Small intestine (tissue), 7 donors: ENCODE measurements around the gene KIF26B. TPM values are rescaled to one million over a fixed set of nuclear protein-coding genes. Genes with fewer than 3 reads are reported as not detected.

Experiments used
- DNase-seq, 2 donors: peaks; one replicate each; pipeline versions ENCODE4 v3.0.0 to v3.0.0-alpha.2; 2013
- FAIRE-seq: peaks from 2 replicates; lab custom pipeline; 2012; peaks lifted over from hg19 to GRCh38; lab: Jason Lieb, UNC
- H3K27ac ChIP-seq, 3 donors: one replicate each; pipeline ENCODE4 v1.5.1; 2013; ENCODE audit warnings: low read length in 2 of 3, mild to moderate bottlenecking in 2 of 3, control low read depth in 1 of 3, inconsistent platforms in 1 of 3, low read depth in 1 of 3, moderate library complexity in 1 of 3
- H3K27me3 ChIP-seq, 3 donors: one replicate each; pipeline ENCODE4 v1.6.1; 2013; ENCODE audit warnings: low read length in 3 of 3, inconsistent platforms in 1 of 3; ENCODE audit not compliant: control insufficient read depth in 3 of 3, insufficient read depth in 3 of 3
- H3K36me3 ChIP-seq, 3 donors: one replicate each; pipeline ENCODE4 v1.6.1; 2013; ENCODE audit warnings: low read length in 3 of 3, inconsistent platforms in 1 of 3, low read depth in 1 of 3, mild to moderate bottlenecking in 1 of 3, moderate library complexity in 1 of 3; ENCODE audit not compliant: control insufficient read depth in 3 of 3, insufficient read depth in 2 of 3
- H3K4me1 ChIP-seq, 3 donors: one replicate each; pipeline ENCODE4 v1.6.1; 2013; ENCODE audit warnings: low read length in 2 of 3, inconsistent platforms in 1 of 3, low read depth in 1 of 3, mild to moderate bottlenecking in 1 of 3, moderate library complexity in 1 of 3; ENCODE audit not compliant: control insufficient read depth in 3 of 3, insufficient read depth in 2 of 3
- H3K4me3 ChIP-seq, 3 donors: one replicate each; pipeline ENCODE4 v1.5.1; 2013; ENCODE audit warnings: low read length in 3 of 3, control low read depth in 1 of 3, inconsistent platforms in 1 of 3, low read depth in 1 of 3, mild to moderate bottlenecking in 1 of 3, moderate library complexity in 1 of 3
- H3K9me3 ChIP-seq, 2 donors: one replicate each; pipeline ENCODE4 v1.6.1; 2013; ENCODE audit warnings: low read depth in 1 of 2, low read length in 1 of 2; ENCODE audit not compliant: control insufficient read depth in 2 of 2, insufficient read depth in 1 of 2
- WGBS, 3 donors: extraction: QIAGEN DNeasy Blood & Tissue Kit; methylation state at CpG; one replicate each; pipeline ENCODE4 v1.1.7; 2013; 5-methylcytosine and 5-hydroxymethylcytosine counted together
- polyA plus RNA-seq, 4 donors: library from polyadenylated mRNA; stranded (reverse) in 3 of 4; unstranded in 1 of 4; fragments of 200-250 nt in 3 of 4; fragments of 120-200 nt in 1 of 4; gene quantifications; one replicate each; pipeline versions ENCODE4 v1.2.1 to v1.2.3, GENCODE V29; 2013
- donor health status: healthy with polysubstance abuse.
- donor health status: control.
- donor health status: control.
- donor health status: Bipolar disorder and iron deficiency.
- donor health status: healthy.

The KIF26B gene
- polyA plus RNA-seq, 4 donors, result 0.27 to 4.0 (median 1.3) TPM; not detected in 1

- WGBS, 3 donors, result 86 to 91% (median 88%) methylated on average over 14 of the region's 14 CpGs
- no peaks in the 10 kb centered on the region for H3K9me3 ChIP-seq
- no peak overlapping the region for H3K4me3 ChIP-seq
- H3K36me3 ChIP-seq, result no peaks in the 10 kb centered on the region
- H3K27ac ChIP-seq, result no peak overlapping the region
- H3K27me3 ChIP-seq, result peaks cover 0 to 3% (median 0%) of the 10 kb centered on the region in 3 donors
- no peak for FAIRE-seq
- no peak for DNase-seq
- no peaks in the 10 kb centered on the region for H3K4me1 ChIP-seq
These were observed 11.8 kb upstream of the KIF26B start for GRCh38 chr1:245142976-245143375.

DNA sequence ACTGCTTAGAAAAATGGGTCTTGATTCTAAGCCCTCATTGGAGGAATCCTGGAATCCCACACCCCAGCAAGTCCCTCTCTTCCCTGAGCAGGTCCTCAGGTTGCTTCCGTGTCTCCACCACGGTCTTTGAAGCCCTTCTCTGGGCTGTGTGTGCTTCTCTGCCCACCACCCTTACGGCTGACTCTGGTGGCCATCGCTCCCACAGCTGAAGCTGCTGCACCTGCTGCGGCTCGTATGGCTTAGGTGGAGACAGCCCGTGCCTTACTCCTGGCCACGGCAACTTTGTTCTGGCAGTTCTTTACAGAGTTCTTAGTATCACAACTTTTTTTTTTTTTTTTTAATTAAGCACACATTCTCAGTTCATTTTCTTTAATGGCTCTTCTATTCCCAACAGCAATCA lies 10.9 kb upstream of the KIF26B start:
- WGBS, 3 donors, result 75 to 84% (median 81%) methylated on average over 8 of the region's 8 CpGs
- H3K4me1 ChIP-seq, result no peaks in the 10 kb centered on the region
- H3K27me3 ChIP-seq, result no peaks in the 10 kb centered on the region
- FAIRE-seq (no peak), DNase-seq (no peak)
- no peak overlapping the region for H3K27ac ChIP-seq
- H3K9me3 ChIP-seq, result no peaks in the 10 kb centered on the region
- no peak overlapping the region for H3K4me3 ChIP-seq
- no peaks in the 10 kb centered on the region for H3K36me3 ChIP-seq

- WGBS, 3 donors, result 83 to 84% (median 83%) methylated on average over 3 of the region's 3 CpGs
- Histone ChIP-seq H3K27ac (no peak overlapping the region), H3K4me3 (no peak overlapping the region), H3K27me3 (peaks cover 0 to 2% (median 0%) of the 10 kb centered on the region in 3 donors), H3K36me3 (no peaks in the 10 kb centered on the region), H3K9me3 (no peaks in the 10 kb centered on the region), H3K4me1 (peaks cover 0 to under 1% (median 0%) of the 10 kb centered on the region in 3 donors)
- FAIRE-seq, result no peak
- no peak for DNase-seq
These were observed 6.7 kb upstream of the KIF26B start for GRCh38 chr1:245148069-245148468.

DNA sequence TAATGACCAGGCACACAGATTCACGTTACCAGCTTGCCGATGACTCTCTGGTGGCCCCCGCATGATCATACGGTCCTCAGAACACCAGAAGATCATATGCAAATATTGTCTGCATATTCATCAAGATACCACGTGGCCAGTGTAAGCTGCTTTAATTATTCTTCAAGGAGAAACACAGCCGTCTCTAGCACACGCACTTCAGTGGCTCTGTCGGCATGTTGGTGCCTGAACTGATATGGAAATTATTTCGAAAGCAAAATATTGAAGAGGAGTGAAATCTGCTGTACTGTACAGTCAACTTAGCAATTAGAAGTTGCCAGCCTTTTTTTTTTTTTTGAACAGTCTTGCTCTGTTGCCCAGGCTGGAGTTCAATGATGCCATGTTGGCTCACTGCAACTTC lies 5.9 kb upstream of the KIF26B start:
- H3K36me3 ChIP-seq, result no peaks in the 10 kb centered on the region
- no peak for DNase-seq
- WGBS, 3 donors, result 78 to 86% (median 79%) methylated on average over 9 of the region's 9 CpGs
- FAIRE-seq, result no peak
- no peaks in the 10 kb centered on the region for H3K9me3 ChIP-seq
- no peak overlapping the region for H3K4me3 ChIP-seq
- peaks cover 0 to 7% (median 0%) of the 10 kb centered on the region in 3 donors for H3K27me3 ChIP-seq
- peaks cover 0 to 8% (median 4%) of the 10 kb centered on the region in 3 donors for H3K4me1 ChIP-seq
- H3K27ac ChIP-seq, result no peak overlapping the region

DNA sequence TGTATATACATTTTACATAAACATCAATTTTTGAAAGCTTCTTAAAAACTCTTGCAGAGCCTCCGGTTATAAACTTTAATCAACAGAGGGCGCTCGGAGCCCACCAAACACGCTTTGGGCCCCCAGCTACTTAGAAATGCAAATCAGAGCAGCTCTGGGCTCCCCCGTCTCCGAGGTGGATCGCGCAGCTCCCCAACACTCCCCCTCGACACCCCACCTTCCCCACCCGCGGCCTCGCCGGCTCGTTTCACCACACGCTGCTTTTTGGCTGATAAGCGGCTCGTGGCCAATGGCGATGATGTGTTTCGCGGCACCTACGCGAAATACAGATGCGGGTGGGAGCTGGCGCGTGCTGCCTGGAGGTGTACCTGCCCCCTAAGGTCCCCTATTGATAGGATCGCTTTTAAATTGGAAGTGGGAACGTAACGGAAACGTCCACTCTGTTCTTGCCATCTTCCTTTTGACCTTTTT lies 1.7 kb upstream of the KIF26B start:
- peaks cover 2 to 16% (median 11%) of the 10 kb centered on the region in 3 donors for H3K4me1 ChIP-seq
- H3K27me3 ChIP-seq, result peaks cover 2 to 20% (median 8%) of the 10 kb centered on the region in 3 donors
- no peak for FAIRE-seq
- no peak overlapping the region for H3K27ac ChIP-seq
- 0 to 1% (median 1%) methylated on average over 29 of the region's 29 CpGs for WGBS, 3 donors
- no peaks in the 10 kb centered on the region for H3K36me3 ChIP-seq
- no peaks in the 10 kb centered on the region for H3K9me3 ChIP-seq
- DNase-seq, result peak; percentile 64 to 84
- H3K4me3 ChIP-seq, result peak overlapping the region in 2 of 3 donors; percentile 63 to 73

DNA sequence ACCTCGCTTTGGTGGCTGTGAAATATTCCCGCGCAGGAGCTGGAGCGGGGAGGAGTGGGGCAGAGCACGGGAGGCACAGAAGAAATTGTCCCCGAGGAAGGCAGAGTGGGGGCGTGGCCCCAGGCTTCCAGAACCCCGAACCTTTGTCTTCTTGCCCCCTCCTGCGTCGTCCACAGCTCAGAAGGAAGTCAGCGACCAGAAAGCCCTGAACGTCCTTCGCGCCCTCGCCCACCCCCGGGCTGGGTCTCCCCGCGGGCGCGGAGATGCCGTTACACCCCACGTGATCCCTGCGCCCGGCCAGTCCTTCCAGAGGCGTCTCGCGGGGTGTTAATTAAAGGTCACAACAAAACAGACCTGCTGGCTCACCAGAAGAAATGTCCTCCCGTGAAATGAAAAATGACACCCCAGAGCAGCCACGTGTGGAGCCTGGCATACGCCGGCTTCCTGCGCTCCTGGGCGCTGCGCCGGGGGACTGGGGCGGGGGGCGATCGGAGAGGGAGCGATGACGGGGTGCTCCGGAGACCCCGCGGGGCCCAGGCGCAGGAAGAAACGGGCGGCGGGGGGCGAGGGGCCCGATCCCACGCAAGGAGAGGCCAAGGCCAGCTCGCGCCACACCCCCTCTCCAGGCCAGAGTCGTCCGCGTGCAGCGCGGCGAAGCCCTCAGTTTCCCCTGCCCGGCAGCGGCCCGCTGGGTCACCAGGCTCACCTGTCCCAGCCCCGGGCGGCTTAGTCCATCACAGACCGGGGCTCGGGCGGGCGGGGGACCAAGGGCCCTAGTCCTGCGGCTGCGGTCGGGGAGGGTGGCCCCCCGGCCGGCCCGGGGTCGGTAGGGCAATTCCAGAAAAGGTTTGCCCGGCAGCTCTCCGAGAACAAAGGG lies 995 bp upstream of the KIF26B start:
- FAIRE-seq, result no peak
- 0 to 1% (median 1%) methylated on average over 61 to 76 of the region's 76 CpGs for WGBS, 3 donors
- H3K4me1 ChIP-seq, result peaks cover 2 to 16% (median 14%) of the 10 kb centered on the region in 3 donors
- no peaks in the 10 kb centered on the region for H3K9me3 ChIP-seq
- H3K27ac ChIP-seq, result no peak overlapping the region
- peak overlapping the region; percentile 12 to 73 (median 63) for H3K4me3 ChIP-seq
- H3K27me3 ChIP-seq, result peaks cover 2 to 20% (median 8%) of the 10 kb centered on the region in 3 donors
- DNase-seq, result peak in 1 of 2 donors; percentile 61
- H3K36me3 ChIP-seq, result no peaks in the 10 kb centered on the region

GRCh38 chr1:245155272-245156040 lies 671 bp downstream of the KIF26B start:
- DNase-seq, result peak; percentile 13 to 62
- FAIRE-seq, result no peak
- peaks cover 2 to 20% (median 8%) of the 10 kb centered on the region in 3 donors for H3K27me3 ChIP-seq
- no peaks in the 10 kb centered on the region for H3K36me3 ChIP-seq
- no peak overlapping the region for H3K27ac ChIP-seq
- H3K4me3 ChIP-seq, result peak overlapping the region in 2 of 3 donors; percentile 63 to 73
- no peaks in the 10 kb centered on the region for H3K9me3 ChIP-seq
- 0 to 1% (median 1%) methylated on average over 47 to 57 of the region's 57 CpGs for WGBS, 3 donors
- H3K4me1 ChIP-seq, result peaks cover 2 to 16% (median 14%) of the 10 kb centered on the region in 3 donors
